Measurements from ENCODE around the gene EFNA4. TPM values are rescaled to one million over a fixed set of nuclear protein-coding genes. Genes with fewer than 3 reads are reported as not detected.

EFNA4 gene
- total RNA-seq, 1 experiment from 2014 or later: 7.4 TPM

DNA sequence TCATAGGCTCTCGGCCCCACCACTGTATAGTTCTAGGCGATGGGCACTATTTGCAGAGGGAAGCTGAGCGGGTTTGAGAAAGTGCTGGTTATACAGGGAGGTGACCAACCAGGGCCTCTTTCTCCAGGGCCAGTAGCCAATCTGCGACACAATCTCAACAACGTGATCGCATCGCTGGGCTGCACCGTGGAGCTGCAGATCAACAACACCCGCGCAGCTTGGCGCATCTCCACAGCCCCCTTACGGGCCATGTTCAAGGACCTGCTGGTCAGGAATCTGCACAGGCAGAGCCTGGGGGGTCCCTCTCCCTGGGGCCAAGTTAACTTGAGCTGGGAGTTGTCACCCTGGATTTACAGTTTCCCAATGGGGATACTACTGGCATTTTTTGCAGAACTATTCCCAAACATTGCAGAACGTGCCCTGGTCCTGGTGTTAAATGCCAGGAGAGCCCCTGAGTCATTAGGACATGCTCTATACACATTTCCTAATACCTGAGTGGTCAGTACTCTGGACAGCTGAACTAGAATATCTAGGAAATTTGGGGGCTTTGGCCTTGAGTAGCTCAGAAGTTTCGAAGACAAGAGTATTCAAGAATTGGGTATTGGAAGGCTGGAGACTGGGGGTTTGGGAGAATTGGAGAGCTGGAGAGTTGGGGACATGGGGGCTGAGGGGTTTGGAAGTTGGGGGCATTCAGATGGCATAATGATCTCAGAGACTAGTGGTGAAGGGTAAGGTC, 23.0 kb upstream of the EFNA4 start:
- Mint-ChIP-seq H3K36me3 (ENCODE audit: insufficient read depth, unreplicated experiment) (no peaks in the 10 kb centered on the region), H3K4me3 (ENCODE audit: unreplicated experiment) (no peak overlapping the region), H3K27ac (ENCODE audit: low read depth, unreplicated experiment) (no peak overlapping the region), H3K27me3 (ENCODE audit: insufficient read depth, unreplicated experiment) (no peaks in the 10 kb centered on the region), H3K9me3 (ENCODE audit: unreplicated experiment) (no peaks in the 10 kb centered on the region), H3K4me1 (ENCODE audit: insufficient read depth, unreplicated experiment) (peaks cover 50% of the 10 kb centered on the region)
- intact Hi-C loops (cut with micrococcal nuclease): no loop called here
- no TSS peak for BruUV-seq (replicated peaks)
- DNase-seq (ENCODE audit: unreplicated experiment): no peak
- POLR2A ChIA-PET: interaction anchor here (0.6 to 5.4 kb wide), 14 partner anchors 10 to 85 kb away, joined by 3 to 24 read pairs (median 4); partner anchors contain the start of genes ADAM15, CKS1B, EFNA4 and FLAD1
- TF ChIP-seq, protein P1, sequence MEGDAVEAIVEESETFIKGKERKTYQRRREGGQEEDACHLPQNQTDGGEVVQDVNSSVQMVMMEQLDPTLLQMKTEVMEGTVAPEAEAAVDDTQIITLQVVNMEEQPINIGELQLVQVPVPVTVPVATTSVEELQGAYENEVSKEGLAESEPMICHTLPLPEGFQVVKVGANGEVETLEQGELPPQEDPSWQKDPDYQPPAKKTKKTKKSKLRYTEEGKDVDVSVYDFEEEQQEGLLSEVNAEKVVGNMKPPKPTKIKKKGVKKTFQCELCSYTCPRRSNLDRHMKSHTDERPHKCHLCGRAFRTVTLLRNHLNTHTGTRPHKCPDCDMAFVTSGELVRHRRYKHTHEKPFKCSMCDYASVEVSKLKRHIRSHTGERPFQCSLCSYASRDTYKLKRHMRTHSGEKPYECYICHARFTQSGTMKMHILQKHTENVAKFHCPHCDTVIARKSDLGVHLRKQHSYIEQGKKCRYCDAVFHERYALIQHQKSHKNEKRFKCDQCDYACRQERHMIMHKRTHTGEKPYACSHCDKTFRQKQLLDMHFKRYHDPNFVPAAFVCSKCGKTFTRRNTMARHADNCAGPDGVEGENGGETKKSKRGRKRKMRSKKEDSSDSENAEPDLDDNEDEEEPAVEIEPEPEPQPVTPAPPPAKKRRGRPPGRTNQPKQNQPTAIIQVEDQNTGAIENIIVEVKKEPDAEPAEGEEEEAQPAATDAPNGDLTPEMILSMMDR (IDR thresholded peaks at IDR 0.05; ENCODE audit: unreplicated experiment): no peak
- CTCF ChIA-PET: interaction anchor here (0.5 to 23.3 kb wide), 11 partner anchors 12 to 853 kb away, joined by 3 to 390 read pairs (median 7); partner anchors contain the start of genes ADAM15, EFNA4, FLAD1 and KRTCAP2

DNA sequence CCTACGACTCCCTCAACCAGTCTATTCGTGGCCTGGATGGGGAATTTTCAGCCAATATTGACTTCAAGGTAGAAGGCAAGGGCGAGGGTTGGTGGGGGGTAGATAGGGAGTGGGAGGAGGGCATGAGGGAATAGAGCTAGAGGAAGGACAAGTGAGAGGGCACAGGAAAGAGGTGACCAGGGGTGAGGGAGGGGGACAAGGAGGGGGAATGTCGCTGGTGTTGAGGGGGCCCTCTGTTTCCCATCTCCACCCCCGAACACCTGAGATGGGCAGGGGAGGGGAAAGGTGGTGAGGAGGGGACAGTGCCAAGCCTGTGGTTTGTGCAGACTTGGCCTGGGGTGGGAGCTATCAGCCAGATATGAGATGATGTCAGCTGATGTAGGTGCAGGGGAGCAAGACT, 20.8 kb upstream of the EFNA4 start:
- Mint-ChIP-seq H3K4me1 (ENCODE audit: insufficient read depth, unreplicated experiment) (peaks cover 43% of the 10 kb centered on the region), H3K27ac (ENCODE audit: low read depth, unreplicated experiment) (no peak overlapping the region), H3K9me3 (ENCODE audit: unreplicated experiment) (no peaks in the 10 kb centered on the region), H3K27me3 (ENCODE audit: insufficient read depth, unreplicated experiment) (no peaks in the 10 kb centered on the region), H3K4me3 (ENCODE audit: unreplicated experiment) (no peak overlapping the region), H3K36me3 (ENCODE audit: insufficient read depth, unreplicated experiment) (no peaks in the 10 kb centered on the region)
- ChIA-PET CTCF (interaction anchor here (0.7 to 23.3 kb wide), 8 partner anchors 20 to 770 kb away, joined by 3 to 390 read pairs (median 21); partner anchors contain the start of genes EFNA4, FLAD1 and PYGO2), POLR2A (interaction anchor here (0.7 to 5.4 kb wide), 6 partner anchors 14 to 130 kb away, joined by 4 to 24 read pairs (median 6); partner anchors contain the start of genes CKS1B and KRTCAP2)
- intact Hi-C loops (cut with micrococcal nuclease): no loop called here
- DNase-seq (ENCODE audit: unreplicated experiment): no peak
- TF ChIP-seq, protein P1 (IDR thresholded peaks at IDR 0.05; ENCODE audit: unreplicated experiment): no peak
- BruUV-seq (replicated peaks): no TSS peak

DNA sequence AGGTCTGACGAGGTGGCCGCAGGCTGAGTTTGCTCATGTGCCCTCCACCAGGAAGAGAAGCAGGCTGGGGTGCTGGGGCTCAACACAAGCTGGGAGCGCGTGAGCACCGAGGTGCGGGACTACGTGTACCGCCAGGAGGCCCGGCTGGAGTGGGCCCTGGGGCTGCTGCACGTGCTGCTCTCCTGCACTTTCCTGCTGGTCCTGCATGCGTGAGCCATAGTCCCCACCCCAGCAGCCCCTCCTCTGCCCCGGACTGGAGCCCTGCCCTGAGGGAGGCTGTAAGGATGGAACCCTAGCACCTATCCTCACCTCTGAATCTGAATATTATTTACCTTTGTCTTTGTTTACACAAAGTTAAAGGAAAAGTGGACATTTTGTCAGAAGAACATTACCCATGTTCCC, 20.2 kb upstream of the EFNA4 start:
- ChIA-PET CTCF (interaction anchor here (0.7 to 23.3 kb wide), 14 partner anchors 9 to 770 kb away, joined by 3 to 390 read pairs (median 14); partner anchors contain the start of genes EFNA4, FLAD1 and PBXIP1), POLR2A (interaction anchor here (0.7 to 5.4 kb wide), 9 partner anchors 15 to 1236 kb away, joined by 3 to 24 read pairs (median 5); partner anchors contain the start of genes CKS1B and KRTCAP2)
- intact Hi-C loops (cut with micrococcal nuclease): no loop called here
- TF ChIP-seq, protein P1 (IDR thresholded peaks at IDR 0.05; ENCODE audit: unreplicated experiment): no peak
- no TSS peak for BruUV-seq (replicated peaks)
- no peaks in the 10 kb centered on the region for H3K36me3 Mint-ChIP-seq (ENCODE audit: insufficient read depth, unreplicated experiment)
- peaks cover 38% of the 10 kb centered on the region for H3K4me1 Mint-ChIP-seq (ENCODE audit: insufficient read depth, unreplicated experiment)
- H3K27me3 Mint-ChIP-seq (ENCODE audit: insufficient read depth, unreplicated experiment): no peaks in the 10 kb centered on the region
- H3K9me3 Mint-ChIP-seq (ENCODE audit: unreplicated experiment): no peaks in the 10 kb centered on the region
- no peak for DNase-seq (ENCODE audit: unreplicated experiment)
- no peak overlapping the region for H3K4me3 Mint-ChIP-seq (ENCODE audit: unreplicated experiment)
- no peak overlapping the region for H3K27ac Mint-ChIP-seq (ENCODE audit: low read depth, unreplicated experiment)

DNA sequence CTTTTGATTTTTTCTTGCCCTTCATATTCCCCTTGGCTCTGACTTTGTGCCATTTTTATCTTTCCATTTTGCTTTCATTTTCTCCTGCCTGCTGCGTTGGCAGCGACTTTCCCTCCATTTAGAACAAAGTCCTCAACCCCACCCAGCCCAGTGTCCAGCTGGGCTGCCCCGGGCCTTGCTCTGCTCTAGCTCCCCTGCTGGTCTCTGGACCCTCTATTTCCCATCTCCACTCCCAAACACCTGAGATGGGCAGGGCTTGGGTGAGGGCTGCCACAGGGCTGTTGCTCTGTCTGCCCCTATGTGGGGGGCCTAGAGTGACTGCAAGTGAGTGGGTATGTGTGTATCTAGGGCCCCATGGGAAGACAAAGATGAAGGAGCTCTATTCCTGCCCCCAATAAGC, 19.7 kb upstream of the EFNA4 start:
- DNase-seq (ENCODE audit: unreplicated experiment): no peak
- TF ChIP-seq, protein P1 (IDR thresholded peaks at IDR 0.05; ENCODE audit: unreplicated experiment): no peak
- no TSS peak for BruUV-seq (replicated peaks)
- Mint-ChIP-seq H3K27ac (ENCODE audit: low read depth, unreplicated experiment) (no peak overlapping the region), H3K4me1 (ENCODE audit: insufficient read depth, unreplicated experiment) (peaks cover 33% of the 10 kb centered on the region), H3K9me3 (ENCODE audit: unreplicated experiment) (no peaks in the 10 kb centered on the region), H3K4me3 (ENCODE audit: unreplicated experiment) (no peak overlapping the region), H3K27me3 (ENCODE audit: insufficient read depth, unreplicated experiment) (no peaks in the 10 kb centered on the region), H3K36me3 (ENCODE audit: insufficient read depth, unreplicated experiment) (no peaks in the 10 kb centered on the region)
- intact Hi-C loops (cut with micrococcal nuclease): loop anchor here (2.0 kb wide), 1 partner anchor 41 kb away; the partner anchor contains the start of gene ZBTB7B
- ChIA-PET CTCF (interaction anchor here (0.6 to 23.3 kb wide), 28 partner anchors 9 to 484 kb away, joined by 3 to 390 read pairs (median 5); partner anchors contain the start of genes DCST1, DCST2, EFNA4 and FLAD1), POLR2A (interaction anchor here (0.6 to 5.4 kb wide), 18 partner anchors 18 to 1236 kb away, joined by 3 to 24 read pairs (median 4); partner anchors contain the start of genes CKS1B, FLAD1, KRTCAP2 and PMVK)
